ENCODE measurements around the gene GNG7.

Gene GNG7

DNA sequence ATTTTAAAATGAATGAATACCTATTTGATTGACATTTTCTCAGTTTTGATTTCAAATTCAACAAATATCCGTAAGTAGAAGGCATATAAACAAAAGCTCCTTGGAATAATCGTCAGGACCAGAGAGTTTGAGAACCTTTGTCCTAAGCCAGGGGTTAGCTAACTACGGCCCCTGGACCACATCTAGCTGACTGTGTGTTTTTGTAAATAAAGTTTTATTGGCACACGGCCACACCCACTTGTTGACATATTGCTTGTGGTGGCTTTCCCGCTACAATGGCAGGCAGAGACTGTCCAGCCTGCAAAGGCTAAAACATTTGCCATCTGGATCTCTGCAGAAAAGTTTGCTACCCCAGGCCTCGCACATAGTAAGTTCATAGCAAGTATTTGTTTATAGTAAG is 83.4 kb downstream of the GNG7 start:
- no peak for TF ChIP-seq POLR2AphosphoS5 (IDR thresholded peaks at IDR 0.05; ENCODE audit: low read depth, low read length)
- TF ChIP-seq PAX5 (IDR thresholded peaks at IDR 0.05; ENCODE audit: insufficient read depth, low read length, severe bottlenecking) = no peak
- no peak for TF ChIP-seq POLR2A (IDR thresholded peaks at IDR 0.05; ENCODE audit: low read depth, low read length)
- TF ChIP-seq SPI1 (IDR thresholded peaks at IDR 0.05; ENCODE audit: low read depth, low read length) = no peak
- no peak for TF ChIP-seq POU2F2 (IDR thresholded peaks at IDR 0.05; ENCODE audit: low read depth, low read length)
- TF ChIP-seq TAF1 (IDR thresholded peaks at IDR 0.05; ENCODE audit: low read depth, low read length) = no peak
- DNase-seq (ENCODE audit: insufficient read length, low spot score) (no peak), FAIRE-seq (peak; percentile 85)

DNA sequence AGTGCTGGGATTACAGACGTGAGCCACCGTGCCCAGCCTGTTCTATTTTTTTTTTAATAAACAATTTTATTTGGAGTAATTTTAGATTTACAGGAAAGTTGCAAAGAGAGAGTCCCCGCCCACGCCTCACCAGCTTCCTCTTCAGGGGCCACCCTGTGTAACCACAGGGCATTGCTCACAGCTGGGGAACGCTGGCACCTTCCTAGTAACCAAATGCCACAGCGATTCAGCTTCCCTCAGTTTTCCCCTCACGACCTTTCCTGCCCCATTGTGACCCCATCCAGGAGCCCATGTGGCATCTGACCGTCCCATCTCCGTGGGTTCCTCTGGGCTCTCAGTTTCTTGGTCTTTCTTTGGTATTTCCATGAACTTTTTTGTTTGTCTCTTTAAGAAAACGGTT is 83.9 kb downstream of the GNG7 start:
- no peak for DNase-seq (ENCODE audit: insufficient read length, low spot score)
- peak; percentile 63 for FAIRE-seq
- no peak for TF ChIP-seq PAX5 (IDR thresholded peaks at IDR 0.05; ENCODE audit: insufficient read depth, low read length, severe bottlenecking)

DNA sequence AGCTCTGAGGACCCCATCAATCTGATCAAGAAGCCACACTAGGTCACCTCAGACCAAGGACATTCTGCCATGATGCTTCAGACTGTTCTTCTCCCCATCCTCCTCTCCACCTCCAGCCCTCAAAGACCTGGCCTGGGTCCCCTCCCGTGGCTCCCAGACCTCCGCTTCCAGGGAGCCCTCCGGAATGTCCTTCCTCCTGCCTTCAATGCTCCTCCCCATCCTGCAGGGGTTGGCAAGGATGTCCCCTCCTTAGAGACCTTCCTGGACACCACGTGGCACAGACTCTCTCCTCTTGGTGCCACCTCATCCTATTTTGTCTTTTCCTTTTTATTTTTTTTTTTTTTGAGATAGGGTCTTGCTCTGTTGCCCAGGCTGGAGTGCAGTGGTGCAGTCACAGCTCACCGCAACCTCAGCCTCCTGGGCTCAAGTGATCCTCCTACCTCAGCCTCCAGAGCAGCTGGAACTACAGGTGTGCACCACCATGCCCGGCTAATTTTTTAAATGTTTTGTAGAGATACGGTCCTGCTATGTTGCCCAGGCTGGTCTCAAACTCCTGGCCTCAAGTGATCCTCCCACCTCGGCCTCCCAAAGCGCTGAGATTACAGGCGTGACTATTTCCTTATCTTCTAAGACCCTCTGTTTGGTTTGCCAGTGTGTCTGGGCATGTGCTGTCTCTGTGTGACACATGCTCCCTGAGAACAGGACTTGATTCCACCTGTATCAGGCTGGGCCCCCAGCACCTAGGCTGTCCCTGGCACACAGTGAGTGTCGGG is 84.9 kb downstream of the GNG7 start:
- FAIRE-seq (no peak), DNase-seq (ENCODE audit: insufficient read length, low spot score) (no peak)
- TF ChIP-seq PAX5 (IDR thresholded peaks at IDR 0.05; ENCODE audit: insufficient read depth, low read length, severe bottlenecking) = no peak
- no peak for TF ChIP-seq SPI1 (IDR thresholded peaks at IDR 0.05; ENCODE audit: low read depth, low read length)
- TF ChIP-seq TAF1 (IDR thresholded peaks at IDR 0.05; ENCODE audit: low read depth, low read length) = no peak
- no peak for TF ChIP-seq POLR2AphosphoS5 (IDR thresholded peaks at IDR 0.05; ENCODE audit: low read depth, low read length)
- no peak for TF ChIP-seq POLR2A (IDR thresholded peaks at IDR 0.05; ENCODE audit: low read depth, low read length)
- no peak for TF ChIP-seq POU2F2 (IDR thresholded peaks at IDR 0.05; ENCODE audit: low read depth, low read length)

DNA sequence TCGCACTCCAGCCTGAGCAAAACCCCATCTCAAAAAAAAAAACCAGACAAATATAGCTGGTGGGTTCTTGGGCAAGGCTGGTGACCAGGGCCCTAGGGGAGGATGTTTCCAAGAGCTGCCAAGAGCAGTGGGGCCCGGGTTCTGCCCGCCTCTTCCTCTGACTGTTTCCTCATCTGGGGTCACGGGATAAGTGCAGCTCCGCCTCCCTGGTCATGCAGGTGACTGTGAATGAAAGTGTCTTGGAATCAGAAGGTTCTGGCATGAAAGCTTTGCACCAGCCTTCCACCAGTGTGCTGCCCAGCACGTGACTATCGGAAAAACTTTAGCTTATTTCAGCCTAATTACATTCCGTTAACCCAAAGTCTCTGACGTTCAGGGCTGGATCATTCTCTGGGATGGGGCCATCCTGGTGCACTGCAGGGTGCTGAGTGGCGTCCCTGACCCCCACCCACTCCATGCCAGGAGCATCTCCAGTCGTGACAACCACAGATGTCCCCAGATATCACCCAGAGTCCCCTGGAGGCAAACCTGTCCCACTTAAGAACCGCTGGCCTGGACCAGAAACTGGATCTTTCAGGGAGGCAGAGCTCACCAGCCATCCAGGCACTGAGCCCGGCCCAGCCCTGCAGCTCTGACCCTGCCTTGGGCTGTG is 85.6 kb downstream of the GNG7 start:
- FAIRE-seq (peak; percentile 43), DNase-seq (ENCODE audit: insufficient read length, low spot score) (no peak)
- TF ChIP-seq POLR2A (IDR thresholded peaks at IDR 0.05; ENCODE audit: low read depth, low read length) = no peak
- no peak for TF ChIP-seq POU2F2 (IDR thresholded peaks at IDR 0.05; ENCODE audit: low read depth, low read length)
- no peak for TF ChIP-seq SPI1 (IDR thresholded peaks at IDR 0.05; ENCODE audit: low read depth, low read length)
- no peak for TF ChIP-seq PAX5 (IDR thresholded peaks at IDR 0.05; ENCODE audit: insufficient read depth, low read length, severe bottlenecking)
- TF ChIP-seq POLR2AphosphoS5 (IDR thresholded peaks at IDR 0.05; ENCODE audit: low read depth, low read length) = no peak
- TF ChIP-seq TAF1 (IDR thresholded peaks at IDR 0.05; ENCODE audit: low read depth, low read length) = no peak

DNA sequence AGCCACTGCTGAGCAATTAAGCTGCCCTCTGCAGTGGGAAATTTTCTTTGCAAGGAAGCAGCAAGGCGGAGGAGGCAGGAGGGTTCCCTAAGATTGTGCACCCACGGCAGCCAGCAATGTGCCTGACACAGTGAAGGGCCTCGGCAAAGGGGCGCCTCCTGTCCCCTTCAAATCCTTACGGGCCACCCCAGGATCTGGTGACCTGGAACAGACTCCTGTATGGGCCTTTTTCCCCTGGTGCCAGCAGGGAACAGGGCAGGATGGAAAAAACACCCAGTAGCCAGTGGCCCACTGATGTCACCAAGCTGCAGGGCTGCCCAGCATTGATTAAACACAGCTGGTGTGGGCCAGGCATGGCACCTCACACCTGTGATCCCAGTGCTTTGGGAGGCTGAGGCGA is 86.7 kb downstream of the GNG7 start:
- FAIRE-seq (peak; percentile 16), DNase-seq (ENCODE audit: insufficient read length, low spot score) (no peak)
- TF ChIP-seq POLR2A (IDR thresholded peaks at IDR 0.05; ENCODE audit: low read depth, low read length) (no peak), TAF1 (IDR thresholded peaks at IDR 0.05; ENCODE audit: low read depth, low read length) (no peak), SPI1 (IDR thresholded peaks at IDR 0.05; ENCODE audit: low read depth, low read length) (no peak)

DNA sequence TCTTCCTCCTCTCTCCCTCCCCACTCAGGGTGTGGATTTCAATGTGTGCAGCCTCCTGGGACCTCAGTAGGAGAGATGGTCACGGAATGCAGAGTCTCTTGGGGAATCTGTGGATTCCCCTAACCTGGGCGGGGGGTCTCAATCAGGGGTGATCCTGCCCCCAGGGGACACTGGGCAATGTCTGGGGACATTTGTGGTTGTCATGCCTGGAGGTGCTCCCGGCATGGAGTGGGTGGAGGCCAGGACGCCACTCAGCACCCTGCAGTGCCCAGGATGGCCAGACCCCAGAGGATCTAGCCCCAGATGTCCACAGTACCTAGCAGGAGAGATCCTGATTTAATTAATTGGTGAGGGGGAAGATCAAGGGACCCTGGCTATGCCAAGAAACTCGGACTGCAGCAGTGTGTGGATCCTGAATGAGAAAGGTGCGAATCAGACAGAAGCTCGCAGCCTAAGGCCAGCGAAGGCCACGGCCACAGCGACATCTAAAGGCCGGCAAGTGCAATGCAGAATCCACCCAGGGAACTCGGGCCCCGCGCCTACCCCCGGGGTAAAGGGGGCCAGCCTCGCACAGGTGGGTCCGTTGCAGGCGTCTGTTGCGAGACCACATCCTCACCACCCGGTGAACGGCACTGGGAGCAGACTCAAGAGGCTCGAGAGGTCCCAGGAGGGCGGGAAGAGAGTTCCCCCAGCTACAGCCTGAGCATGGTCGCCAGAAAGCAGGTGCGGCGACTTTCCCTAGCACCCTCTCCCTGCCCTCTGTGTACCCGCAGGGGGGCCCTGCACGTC is 88.8 kb downstream of the GNG7 start:
- FAIRE-seq = peak; percentile 83

DNA sequence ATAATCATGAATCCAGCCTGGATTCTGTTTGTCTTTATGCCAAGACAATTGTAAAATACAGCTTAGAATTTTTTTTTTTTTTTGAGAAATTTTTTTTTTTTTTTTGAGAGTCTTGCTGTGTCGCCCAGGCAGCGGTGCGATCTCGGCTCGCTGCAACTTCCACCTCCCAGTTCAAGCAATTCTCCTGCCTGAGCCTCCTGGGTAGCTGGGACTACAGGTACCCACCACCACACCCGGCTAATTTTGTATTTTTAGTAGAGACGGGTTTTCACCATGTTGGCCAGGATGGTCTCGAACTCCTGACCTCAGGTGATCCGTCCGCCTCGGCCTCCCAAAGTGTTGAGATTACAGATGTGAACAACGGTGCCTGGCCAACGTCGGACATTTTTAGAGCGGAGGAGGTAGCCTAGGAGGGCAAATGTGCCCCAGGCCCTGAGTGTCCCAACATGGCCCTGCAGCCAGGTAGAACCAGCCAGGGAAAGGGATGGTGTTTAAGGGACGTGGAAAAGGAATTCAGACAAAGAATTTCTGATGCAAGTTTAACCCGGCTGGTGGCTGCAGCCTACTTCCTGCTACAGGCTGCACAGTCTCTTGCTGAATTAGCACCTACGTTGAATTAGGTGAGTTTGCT is 89.8 kb downstream of the GNG7 start:
- no peak for TF ChIP-seq TAF1 (IDR thresholded peaks at IDR 0.05; ENCODE audit: low read depth, low read length)
- no peak for TF ChIP-seq PAX5 (IDR thresholded peaks at IDR 0.05; ENCODE audit: insufficient read depth, low read length, severe bottlenecking)
- TF ChIP-seq POLR2AphosphoS5 (IDR thresholded peaks at IDR 0.05; ENCODE audit: low read depth, low read length) = no peak
- no peak for TF ChIP-seq POLR2A (IDR thresholded peaks at IDR 0.05; ENCODE audit: low read depth, low read length)
- no peak for TF ChIP-seq SPI1 (IDR thresholded peaks at IDR 0.05; ENCODE audit: low read depth, low read length)
- TF ChIP-seq POU2F2 (IDR thresholded peaks at IDR 0.05; ENCODE audit: low read depth, low read length) = no peak
- peak; percentile 84 for FAIRE-seq

More for the DNA sequence above, 88.8 kb downstream of the GNG7 start:
- no peak for DNase-seq (ENCODE audit: insufficient read length, low spot score)
- TF ChIP-seq POU2F2 (IDR thresholded peaks at IDR 0.05; ENCODE audit: low read depth, low read length) (no peak), TAF1 (IDR thresholded peaks at IDR 0.05; ENCODE audit: low read depth, low read length) (no peak), SPI1 (IDR thresholded peaks at IDR 0.05; ENCODE audit: low read depth, low read length) (no peak)

DNA sequence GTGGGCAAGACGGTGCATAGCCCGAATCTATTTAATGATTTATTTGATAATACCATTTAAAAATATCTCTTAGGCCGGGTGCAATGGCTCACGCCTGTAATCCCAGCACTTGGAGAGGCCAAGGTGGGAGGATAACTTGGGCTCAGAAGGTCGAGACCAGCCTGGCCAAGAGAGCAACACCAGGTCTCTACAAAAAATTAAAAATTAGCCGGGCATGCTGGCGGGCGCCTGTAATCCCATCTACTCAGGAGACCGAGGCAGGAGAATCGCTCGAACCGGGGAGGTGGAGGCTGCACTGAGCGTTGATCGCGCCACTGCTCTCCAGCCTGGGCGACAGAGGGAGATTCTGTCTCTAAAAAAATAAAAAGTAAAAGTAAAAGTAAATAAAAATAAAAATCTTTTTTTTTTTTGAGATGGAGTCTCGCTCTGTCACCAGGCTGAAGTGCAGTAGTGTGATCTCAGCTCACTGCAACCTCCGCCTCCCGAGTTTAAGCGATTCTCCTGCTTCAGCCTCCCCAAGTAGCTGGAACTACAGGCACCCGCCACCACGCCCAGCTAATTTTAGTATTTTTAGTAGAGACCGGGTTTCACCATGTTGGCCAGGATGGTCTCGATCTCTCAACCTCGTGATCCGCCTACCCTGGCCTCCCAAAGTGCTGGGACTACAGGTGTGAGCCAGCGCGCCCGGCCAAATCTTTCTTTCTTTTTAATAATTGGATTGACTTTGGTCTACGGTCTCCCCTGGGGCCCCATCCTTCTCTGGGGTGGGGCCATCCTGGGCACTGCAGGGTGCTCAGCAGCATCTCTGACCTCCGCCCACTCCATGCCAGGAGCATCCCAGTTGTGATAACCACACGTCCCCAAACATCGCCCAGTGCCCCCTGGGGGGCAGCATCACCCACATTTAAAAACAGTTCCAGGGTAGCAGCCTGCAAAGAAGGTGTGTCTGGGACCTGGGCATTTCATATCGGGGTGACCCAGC is 90.7 kb downstream of the GNG7 start:
- no peak for FAIRE-seq

More for the DNA sequence above, 89.8 kb downstream of the GNG7 start:
- DNase-seq (ENCODE audit: insufficient read length, low spot score) = no peak

More for the DNA sequence above, 90.7 kb downstream of the GNG7 start:
- DNase-seq (ENCODE audit: insufficient read length, low spot score) = no peak
- TF ChIP-seq POU2F2 (IDR thresholded peaks at IDR 0.05; ENCODE audit: low read depth, low read length) (no peak), PAX5 (IDR thresholded peaks at IDR 0.05; ENCODE audit: insufficient read depth, low read length, severe bottlenecking) (no peak), POLR2A (IDR thresholded peaks at IDR 0.05; ENCODE audit: low read depth, low read length) (no peak), SPI1 (IDR thresholded peaks at IDR 0.05; ENCODE audit: low read depth, low read length) (no peak), POLR2AphosphoS5 (IDR thresholded peaks at IDR 0.05; ENCODE audit: low read depth, low read length) (no peak), TAF1 (IDR thresholded peaks at IDR 0.05; ENCODE audit: low read depth, low read length) (no peak)

Data from GM12891 (cell line).